ENCODE data around the gene CACNB2. TPM values are rescaled to one million over a fixed set of nuclear protein-coding genes. Genes with fewer than 3 reads are reported as not detected.
"Not testable (repeated sequence)": the region's sequence is repeated elsewhere in the genome, so short reads cannot be mapped to it uniquely, and the experiment has no call there.

CACNB2 gene
- total RNA-seq, 2 donors from 2014 or later, result 12.5 to 12.7 TPM

DNA sequence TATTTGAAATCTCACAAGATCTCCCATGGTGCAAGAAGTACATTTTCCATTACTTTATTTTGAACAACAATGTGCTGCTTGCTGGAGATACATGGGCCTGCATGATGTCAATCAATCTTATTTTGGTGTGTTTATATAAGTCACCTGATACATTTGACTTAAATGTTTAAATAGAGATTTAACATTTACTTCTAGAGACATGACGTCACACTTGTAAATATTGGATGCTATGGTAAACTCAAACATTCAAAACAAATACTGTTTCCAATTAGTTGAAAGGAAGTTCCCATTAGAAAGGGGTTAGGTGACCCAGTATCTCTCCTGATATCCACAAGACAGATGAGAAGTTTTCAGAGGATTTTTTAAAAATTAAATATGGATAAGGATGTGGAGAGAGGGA is 296.7 kb downstream of the CACNB2 start:
- TF ChIP-seq, protein P1, sequence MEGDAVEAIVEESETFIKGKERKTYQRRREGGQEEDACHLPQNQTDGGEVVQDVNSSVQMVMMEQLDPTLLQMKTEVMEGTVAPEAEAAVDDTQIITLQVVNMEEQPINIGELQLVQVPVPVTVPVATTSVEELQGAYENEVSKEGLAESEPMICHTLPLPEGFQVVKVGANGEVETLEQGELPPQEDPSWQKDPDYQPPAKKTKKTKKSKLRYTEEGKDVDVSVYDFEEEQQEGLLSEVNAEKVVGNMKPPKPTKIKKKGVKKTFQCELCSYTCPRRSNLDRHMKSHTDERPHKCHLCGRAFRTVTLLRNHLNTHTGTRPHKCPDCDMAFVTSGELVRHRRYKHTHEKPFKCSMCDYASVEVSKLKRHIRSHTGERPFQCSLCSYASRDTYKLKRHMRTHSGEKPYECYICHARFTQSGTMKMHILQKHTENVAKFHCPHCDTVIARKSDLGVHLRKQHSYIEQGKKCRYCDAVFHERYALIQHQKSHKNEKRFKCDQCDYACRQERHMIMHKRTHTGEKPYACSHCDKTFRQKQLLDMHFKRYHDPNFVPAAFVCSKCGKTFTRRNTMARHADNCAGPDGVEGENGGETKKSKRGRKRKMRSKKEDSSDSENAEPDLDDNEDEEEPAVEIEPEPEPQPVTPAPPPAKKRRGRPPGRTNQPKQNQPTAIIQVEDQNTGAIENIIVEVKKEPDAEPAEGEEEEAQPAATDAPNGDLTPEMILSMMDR (IDR thresholded peaks at IDR 0.05), result no peak
- no peak for TF ChIP-seq POLR2A (IDR thresholded peaks at IDR 0.05)
- WGBS, 2 donors, result 48 to 61% methylated on average over 1 of the region's 1 CpG
- H3K27me3 ChIP-seq, result no peaks in the 10 kb centered on the region

DNA sequence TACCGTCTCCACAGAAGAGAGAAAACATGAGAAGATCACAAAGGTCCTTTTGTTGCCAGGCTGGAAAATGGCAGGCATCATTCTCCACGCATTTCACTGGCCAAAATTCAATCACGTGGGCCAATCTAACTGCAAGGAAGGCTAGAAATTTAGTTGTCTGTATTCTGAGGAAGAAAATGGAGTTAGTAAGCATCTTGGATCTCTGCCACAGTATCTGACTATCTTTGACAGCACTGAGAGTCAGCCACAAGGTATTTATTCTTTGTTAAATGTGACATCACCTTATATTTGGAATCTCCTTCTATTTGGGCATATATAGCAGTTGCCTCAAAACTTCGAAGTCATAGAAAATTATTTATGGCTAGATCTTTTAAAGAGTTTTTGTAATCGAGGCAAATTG is 297.3 kb downstream of the CACNB2 start:
- Histone ChIP-seq H3K4me1 (no peaks in the 10 kb centered on the region), H3K27me3 (no peaks in the 10 kb centered on the region), H3K9me3 (no peaks in the 10 kb centered on the region), H3K4me3 (no peak overlapping the region), H3K27ac (no peak overlapping the region), H3K36me3 (replicated peaks in 1 of 2; ENCODE audit: insufficient read depth in 1 of 2, low read depth in 2 of 2) (no peaks in the 10 kb centered on the region)
- intact Hi-C loops (cut with DNase I), result no loop called here
- ATAC-seq (no peak), DNase-seq (no peak)
- no peak for TF ChIP-seq POLR2A (IDR thresholded peaks at IDR 0.05)
- TF ChIP-seq, protein P1 (IDR thresholded peaks at IDR 0.05), result no peak
- 69 to 71% methylated on average over 5 of the region's 5 CpGs for WGBS, 2 donors

More for the DNA sequence above, 296.7 kb downstream of the CACNB2 start:
- no peak overlapping the region for H3K27ac ChIP-seq
- no peaks in the 10 kb centered on the region for H3K9me3 ChIP-seq
- no peak overlapping the region for H3K4me3 ChIP-seq
- no peaks in the 10 kb centered on the region for H3K4me1 ChIP-seq
- DNase-seq, result no peak
- no peaks in the 10 kb centered on the region for H3K36me3 ChIP-seq (replicated peaks in 1 of 2; ENCODE audit: insufficient read depth in 1 of 2, low read depth in 2 of 2)
- intact Hi-C loops (cut with DNase I), result no loop called here
- no peak for ATAC-seq

- H3K36me3 ChIP-seq (replicated peaks in 1 of 2; ENCODE audit: insufficient read depth in 1 of 2, low read depth in 2 of 2), result no peaks in the 10 kb centered on the region
- H3K27ac ChIP-seq, result no peak overlapping the region
- 89 to 94% methylated on average over 17 of the region's 17 CpGs for WGBS, 2 donors
- ATAC-seq (no peak), DNase-seq (no peak)
- no peaks in the 10 kb centered on the region for H3K9me3 ChIP-seq
- no peaks in the 10 kb centered on the region for H3K27me3 ChIP-seq
- no peak for TF ChIP-seq POLR2A (IDR thresholded peaks at IDR 0.05)
- no peaks in the 10 kb centered on the region for H3K4me1 ChIP-seq
- H3K4me3 ChIP-seq, result no peak overlapping the region
- intact Hi-C loops (cut with DNase I), result no loop called here
Measured at GRCh38 chr10:18438361-18439126, 298.3 kb downstream of the CACNB2 start.

- Histone ChIP-seq H3K4me3 (no peak overlapping the region), H3K4me1 (no peaks in the 10 kb centered on the region)
Measured at GRCh38 chr10:18439601-18440000, 299.4 kb downstream of the CACNB2 start.

DNA sequence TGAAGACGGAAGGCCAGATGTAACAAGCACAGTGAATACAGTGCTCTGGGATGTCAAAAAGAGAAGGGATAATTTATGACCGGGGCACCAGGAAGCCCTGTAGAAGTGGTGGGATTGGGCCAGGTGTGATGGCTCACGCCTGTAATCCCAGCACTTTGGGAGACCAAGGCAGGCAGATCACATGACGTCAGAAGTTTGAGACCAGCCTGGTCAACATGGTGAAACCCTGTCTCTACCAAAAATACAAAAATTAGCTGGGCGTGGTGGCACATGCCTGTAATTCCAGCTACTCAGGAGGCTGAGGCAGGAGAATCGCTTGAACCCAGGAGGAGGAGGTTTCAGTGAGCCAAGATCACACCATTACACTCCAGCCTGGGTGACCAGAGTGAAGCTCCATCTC is 305.4 kb downstream of the CACNB2 start:
- H3K27me3 ChIP-seq; ATAC-seq; H3K9me3 ChIP-seq; H3K27ac ChIP-seq; H3K36me3 ChIP-seq (replicated peaks in 1 of 2; ENCODE audit: insufficient read depth in 1 of 2, low read depth in 2 of 2); intact Hi-C loops (cut with DNase I); H3K4me3 ChIP-seq; H3K4me1 ChIP-seq; DNase-seq: not testable (repeated sequence)
- 89 to 92% methylated on average over 6 of the region's 6 CpGs for WGBS, 2 donors

More at GRCh38 chr10:18439601-18440000, 299.4 kb downstream of the CACNB2 start:
- 93 to 94% methylated on average over 4 of the region's 4 CpGs for WGBS, 2 donors
- DNase-seq (no peak), ATAC-seq (no peak)
- TF ChIP-seq, protein P1 (IDR thresholded peaks at IDR 0.05), result no peak
- TF ChIP-seq POLR2A (IDR thresholded peaks at IDR 0.05), result no peak
- no peak overlapping the region for H3K27ac ChIP-seq
- no peaks in the 10 kb centered on the region for H3K9me3 ChIP-seq
- H3K36me3 ChIP-seq (replicated peaks in 1 of 2; ENCODE audit: insufficient read depth in 1 of 2, low read depth in 2 of 2), result no peaks in the 10 kb centered on the region
- no peaks in the 10 kb centered on the region for H3K27me3 ChIP-seq
- intact Hi-C loops (cut with DNase I), result no loop called here

DNA sequence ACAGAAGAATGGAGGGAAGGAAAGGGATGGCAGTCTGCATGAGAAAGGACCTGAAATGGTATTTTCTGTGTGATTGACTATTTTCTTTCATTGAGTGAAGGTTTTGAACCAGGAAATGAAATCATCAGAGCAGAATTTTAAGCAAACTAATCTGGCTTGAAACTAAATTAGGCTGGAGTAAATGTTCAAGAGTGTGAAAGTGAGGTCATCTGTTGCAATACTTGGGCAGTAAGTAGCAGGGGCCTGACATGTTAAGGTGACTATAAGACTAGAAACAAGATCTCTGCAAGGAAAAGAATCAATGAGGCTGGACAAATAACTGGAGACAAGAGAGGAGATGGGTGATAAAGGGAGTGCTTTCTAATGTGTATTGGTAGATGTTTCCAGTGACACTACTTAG is 306.0 kb downstream of the CACNB2 start:
- no peak for DNase-seq
- no peak overlapping the region for H3K4me3 ChIP-seq
- no peaks in the 10 kb centered on the region for H3K4me1 ChIP-seq
- no peak for ATAC-seq
- H3K9me3 ChIP-seq, result no peaks in the 10 kb centered on the region
- no peaks in the 10 kb centered on the region for H3K27me3 ChIP-seq
- intact Hi-C loops (cut with DNase I), result no loop called here
- TF ChIP-seq POLR2A (IDR thresholded peaks at IDR 0.05), result no peak
- TF ChIP-seq, protein P1 (IDR thresholded peaks at IDR 0.05), result no peak
- H3K27ac ChIP-seq, result no peak overlapping the region
- H3K36me3 ChIP-seq (replicated peaks in 1 of 2; ENCODE audit: insufficient read depth in 1 of 2, low read depth in 2 of 2), result no peaks in the 10 kb centered on the region
